Hepatocyte (in vitro differentiated cells): ENCODE measurements around the gene MKRN2OS.

Source experiments
- CTCF ChIP-seq: fragments of 200-600 bp; sonication (generic); IDR thresholded peaks from 2 replicates; pipeline ENCODE4 v1.5.1; 2016; ENCODE audit warnings: antibody characterized with exemption, mild to moderate bottlenecking; ENCODE audit not compliant: poor library complexity
- EZH2 ChIP-seq: fragments of 200-600 bp; sonication (generic); IDR thresholded peaks from 2 replicates; pipeline ENCODE4 v1.6.1; 2016; ENCODE audit warnings: antibody characterized with exemption, mild to moderate bottlenecking, borderline replicate concordance
- EZH2phosphoT487 ChIP-seq: fragments of 200-600 bp; sonication (generic); IDR thresholded peaks from one replicate; pipeline ENCODE4 v1.6.1; 2018; ENCODE audit warnings: antibody characterized with exemption, mild to moderate bottlenecking, low read depth, moderate library complexity; ENCODE audit not compliant: unreplicated experiment, severe bottlenecking

- TF ChIP-seq CTCF (no peak), EZH2 (no peak), EZH2phosphoT487 (no peak)
Measured at GRCh38 chr3:12513694-12514446, 31.4 kb downstream of the MKRN2OS start.
